Stimulated activated CD8-positive, alpha-beta memory T cell treated with anti-CD3 and anti-CD28 coated beads, Interleukin-4, amount 100 ng/mL, for 1 hour (primary cell): ENCODE measurements around the gene CCDC154.
"Not testable (repeated sequence)": the region's sequence is repeated elsewhere in the genome, so short reads cannot be mapped to it uniquely, and the experiment has no call there.

Source experiments
- DNase-seq, 2 donors: peaks; one replicate each; pipeline ENCODE4 v3.0.0-alpha.2; 2020; ENCODE audit warnings: low read depth in 2 of 2, low spot score in 1 of 2

CCDC154 gene

DNA sequence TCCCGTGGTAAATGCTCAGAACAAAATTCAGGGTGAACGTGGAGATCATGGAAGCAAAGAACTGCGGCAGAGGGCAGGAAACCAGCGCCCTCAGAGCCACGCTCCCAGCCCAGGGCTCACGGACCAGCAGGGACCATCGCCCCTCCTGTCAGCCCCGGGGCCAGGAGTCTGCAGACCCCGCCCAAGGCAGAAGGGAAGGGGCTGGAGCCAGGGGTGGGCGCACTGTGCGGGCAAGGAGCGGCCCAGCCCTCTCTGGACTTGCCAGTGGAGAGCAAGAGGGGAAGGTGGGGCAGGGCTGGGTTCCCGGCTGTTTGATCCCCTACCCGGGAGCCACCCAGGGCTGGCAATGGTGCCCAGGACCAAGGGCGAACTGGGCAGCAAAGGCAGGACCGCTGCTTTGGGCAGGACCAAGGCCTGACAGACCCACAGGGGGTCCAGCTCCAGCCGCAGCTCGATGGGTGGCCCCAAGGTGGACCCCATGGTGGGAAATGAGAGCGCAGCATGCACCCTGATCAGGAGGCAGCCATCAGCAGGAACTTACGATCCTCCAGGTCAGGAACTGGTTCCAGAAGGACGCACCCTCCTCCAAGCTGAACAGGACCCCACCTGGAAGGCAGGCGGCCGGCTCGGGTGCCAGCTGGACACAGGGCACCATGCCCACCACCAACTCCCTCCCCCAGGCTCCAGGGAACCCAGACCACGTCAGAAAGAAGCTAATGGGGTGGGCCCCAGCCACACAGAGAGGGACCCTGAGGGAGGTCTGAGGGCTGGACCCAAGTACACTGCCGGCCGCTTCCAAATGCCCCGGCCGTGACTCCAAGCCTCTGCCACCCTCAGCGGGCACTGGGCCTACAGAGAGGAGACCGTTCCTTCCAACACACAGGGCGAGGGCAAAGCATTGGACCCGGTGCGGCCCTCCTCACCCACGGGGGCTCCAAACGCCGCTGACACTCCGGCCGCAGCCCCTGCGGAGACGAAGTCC, 11.1 kb upstream of the CCDC154 start:
- DNase-seq = no peak

DNA sequence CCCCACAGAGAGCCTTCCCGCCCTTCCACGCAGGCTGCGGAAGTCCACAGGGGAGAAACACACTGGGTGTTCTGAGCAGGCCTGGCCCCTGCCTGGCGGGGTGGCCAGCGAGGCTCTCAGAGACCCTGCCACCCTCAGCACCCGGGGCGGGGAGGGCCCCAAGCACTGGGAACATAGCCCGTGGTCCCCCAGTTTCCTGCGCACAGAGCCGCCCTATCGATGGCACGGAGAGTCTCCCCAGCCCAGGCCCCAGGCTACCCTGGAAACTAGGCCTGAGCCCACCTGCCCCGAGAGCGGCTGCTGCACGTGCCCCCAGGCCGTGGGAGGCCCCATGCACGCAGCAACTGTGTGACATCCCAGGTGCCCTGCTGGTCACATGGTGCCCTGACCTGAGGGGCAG, 10.2 kb upstream of the CCDC154 start:
- DNase-seq = no peak

DNA sequence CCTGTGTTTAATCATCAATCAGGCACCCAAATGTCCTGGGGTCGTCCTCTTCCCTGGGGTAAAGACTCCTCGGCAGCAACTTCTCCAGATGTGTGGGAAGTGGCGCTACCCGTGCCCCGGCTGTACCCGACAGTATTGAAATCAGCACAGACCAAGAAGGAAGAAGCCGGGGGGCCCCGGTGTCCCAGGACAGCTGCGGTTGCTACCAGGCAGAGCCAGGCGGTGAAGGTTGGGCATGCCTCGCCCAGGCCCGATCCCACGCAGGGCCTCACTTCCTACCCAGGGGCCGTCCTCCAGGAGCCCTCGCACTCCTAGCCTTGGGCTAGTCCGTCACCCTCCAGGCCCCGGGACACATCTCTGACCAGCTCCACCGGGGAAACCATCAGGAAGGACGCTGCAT, 9.0 kb upstream of the CCDC154 start:
- no peak for DNase-seq

DNA sequence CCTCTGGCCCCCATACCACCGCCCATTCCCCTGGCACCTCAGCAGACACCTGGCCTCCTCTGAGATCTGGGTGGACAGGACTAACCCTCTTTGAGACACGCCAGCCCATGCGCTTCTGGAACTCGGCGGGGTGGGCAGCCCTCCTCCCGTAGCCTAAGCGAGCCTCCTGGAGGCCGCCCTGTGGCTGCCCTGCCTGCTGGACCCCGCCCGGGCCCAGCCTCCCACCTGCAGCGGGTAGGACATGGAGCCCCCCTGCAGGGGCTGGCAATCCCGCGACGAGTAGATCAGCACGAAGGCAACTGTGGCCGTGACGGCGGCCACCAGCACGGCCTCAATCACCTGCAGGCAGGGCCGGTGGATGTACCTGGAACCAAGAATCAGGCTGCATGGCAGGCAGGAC, 8.2 kb upstream of the CCDC154 start:
- no peak for DNase-seq

DNA sequence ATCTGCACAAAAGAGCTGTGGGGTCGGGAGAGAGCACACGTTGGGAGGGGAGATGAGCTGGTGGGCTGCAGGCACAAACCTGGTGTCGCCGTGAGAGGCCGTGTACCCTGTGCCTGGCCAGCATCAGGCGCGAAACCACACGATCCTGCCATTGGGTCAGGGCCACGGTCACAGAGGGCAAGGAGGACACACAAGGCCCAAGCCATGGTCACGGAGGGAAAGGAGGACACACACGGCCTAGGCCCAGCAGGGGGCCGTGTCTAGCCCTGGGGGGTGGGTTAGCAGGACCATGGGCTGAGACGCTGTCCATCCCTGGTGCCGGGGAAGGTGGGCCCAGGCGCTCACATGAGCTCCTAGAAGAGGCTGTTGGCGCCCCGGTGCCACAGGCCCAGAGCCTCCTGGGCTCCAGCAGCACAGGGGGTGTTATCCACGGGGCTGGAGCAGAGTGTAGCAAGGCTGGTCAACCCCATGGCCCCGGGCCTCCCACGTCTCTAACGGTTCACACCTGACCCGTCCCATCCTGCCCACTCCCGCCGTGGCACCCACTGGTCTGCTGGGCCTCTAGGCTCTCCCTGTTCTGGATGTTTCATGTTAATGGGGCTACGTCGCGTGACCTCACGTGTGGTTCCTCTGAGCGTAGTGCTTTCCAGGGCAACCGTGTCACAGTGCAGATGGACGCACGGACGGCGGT, 7.5 kb upstream of the CCDC154 start:
- no peak for DNase-seq

DNA sequence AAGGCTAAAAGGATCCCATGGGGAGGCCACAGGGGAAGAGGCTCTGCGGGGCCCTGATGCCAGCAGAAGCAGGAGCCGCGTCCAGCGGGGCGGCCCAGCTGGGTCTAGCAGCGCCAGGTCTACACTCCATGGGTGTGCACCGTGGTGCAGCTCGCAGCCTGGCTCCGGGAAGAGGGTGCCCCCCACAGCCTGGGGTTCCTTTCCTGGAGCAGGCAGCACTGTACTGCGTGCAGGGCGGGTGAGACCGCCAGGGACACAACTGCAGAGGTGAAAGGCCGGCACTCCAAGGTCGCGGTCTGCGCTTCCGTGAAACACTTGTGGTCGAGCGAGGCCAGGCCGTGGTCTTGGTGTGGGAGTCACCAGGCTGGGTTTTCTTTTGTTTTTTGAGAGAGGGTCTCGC, 6.5 kb upstream of the CCDC154 start:
- no peak for DNase-seq

DNA sequence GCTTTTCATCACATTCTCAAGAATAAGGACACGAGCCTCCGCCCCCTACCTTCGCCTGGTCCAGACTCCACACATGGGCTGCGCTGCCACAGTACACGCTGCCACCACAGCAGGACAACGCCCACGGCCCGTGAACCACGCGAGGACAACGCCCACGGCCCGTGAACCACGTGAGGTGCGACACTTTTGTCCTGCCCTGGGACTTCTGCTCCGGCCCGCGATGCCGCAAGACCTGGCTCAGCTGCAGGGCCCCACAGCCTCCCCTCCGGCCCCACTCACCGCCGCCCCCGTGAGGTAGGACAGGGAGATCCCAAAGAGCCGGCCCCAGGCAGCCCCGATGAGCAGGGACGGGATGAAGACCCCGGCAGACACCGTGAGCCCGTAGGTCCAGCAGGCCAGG, 5.9 kb upstream of the CCDC154 start:
- DNase-seq = no peak

DNA sequence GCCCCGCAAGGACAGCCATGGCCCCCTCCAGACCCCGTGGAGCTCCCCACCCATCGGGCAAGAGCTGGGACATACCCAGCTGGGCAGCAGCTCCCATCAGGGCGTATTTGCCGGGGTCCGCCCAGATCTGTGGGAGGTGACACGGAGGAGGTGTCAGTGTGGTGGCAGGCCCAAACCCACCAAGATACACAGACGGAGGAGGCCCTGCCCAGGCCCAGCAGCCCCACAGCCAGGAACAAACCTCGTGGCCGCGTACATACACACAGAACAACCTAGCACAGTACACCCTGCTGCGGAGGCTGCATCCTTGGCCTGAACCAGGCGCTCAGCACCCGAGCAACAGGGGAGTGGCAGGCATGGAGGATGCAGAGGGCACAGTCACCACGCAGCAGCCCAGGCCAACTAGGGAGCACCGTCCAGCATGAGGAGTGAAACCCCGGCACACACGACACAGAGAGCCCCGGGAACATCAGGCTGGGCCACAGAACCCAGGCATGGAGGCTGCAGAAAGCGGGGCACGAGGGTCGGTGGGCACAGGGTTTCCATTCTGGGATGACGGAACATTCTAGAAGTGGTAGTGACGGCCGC, 4.9 kb upstream of the CCDC154 start:
- DNase-seq = no peak

DNA sequence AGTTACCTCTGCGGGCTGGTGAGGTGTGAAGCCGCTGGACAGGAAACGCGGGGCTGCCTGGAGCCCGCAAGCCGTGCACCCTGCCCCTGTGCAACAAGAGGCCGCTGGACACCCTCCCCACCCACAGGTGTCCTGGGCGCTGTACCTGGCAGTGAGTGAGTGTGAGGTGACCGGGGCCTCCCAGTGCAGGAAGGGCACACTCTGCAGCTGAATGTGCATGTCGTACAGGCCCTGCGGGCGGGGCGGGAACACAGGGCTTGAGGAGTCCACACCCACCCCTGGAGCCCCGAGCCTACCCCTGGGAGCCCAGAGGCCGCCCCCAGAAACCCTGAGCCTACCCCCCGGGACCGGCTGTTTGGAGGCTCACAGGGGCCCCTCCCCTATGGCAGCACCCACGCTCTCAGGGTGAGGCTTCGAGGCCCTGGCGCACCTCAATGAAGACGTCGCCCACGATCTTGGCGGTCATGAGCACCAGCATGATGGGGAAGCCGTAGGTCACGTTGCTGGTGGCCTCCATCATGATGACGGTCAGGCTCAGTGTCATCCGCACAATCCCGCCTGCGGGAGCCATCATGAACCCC, 4.3 kb upstream of the CCDC154 start:
- DNase-seq = no peak

DNA sequence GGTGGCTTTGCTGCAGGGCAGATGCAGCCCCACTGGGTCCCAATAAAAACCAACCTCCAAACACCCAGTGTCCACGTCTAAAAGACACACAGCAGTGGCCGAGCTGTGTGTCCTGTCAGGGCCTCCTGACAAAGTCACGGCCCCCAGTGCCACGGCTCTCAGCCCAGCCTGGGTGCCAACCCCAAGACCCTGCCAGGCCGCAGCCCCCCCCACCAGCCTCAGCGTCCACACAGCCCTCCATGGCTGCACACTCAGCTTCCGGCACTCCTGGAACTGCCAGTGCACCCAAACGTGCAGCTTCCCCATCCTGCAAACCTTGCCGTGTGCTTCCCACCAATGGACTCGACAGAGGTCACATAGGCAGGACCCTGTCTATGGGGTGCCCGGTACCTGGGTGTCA, 3.6 kb upstream of the CCDC154 start:
- no peak for DNase-seq

DNA sequence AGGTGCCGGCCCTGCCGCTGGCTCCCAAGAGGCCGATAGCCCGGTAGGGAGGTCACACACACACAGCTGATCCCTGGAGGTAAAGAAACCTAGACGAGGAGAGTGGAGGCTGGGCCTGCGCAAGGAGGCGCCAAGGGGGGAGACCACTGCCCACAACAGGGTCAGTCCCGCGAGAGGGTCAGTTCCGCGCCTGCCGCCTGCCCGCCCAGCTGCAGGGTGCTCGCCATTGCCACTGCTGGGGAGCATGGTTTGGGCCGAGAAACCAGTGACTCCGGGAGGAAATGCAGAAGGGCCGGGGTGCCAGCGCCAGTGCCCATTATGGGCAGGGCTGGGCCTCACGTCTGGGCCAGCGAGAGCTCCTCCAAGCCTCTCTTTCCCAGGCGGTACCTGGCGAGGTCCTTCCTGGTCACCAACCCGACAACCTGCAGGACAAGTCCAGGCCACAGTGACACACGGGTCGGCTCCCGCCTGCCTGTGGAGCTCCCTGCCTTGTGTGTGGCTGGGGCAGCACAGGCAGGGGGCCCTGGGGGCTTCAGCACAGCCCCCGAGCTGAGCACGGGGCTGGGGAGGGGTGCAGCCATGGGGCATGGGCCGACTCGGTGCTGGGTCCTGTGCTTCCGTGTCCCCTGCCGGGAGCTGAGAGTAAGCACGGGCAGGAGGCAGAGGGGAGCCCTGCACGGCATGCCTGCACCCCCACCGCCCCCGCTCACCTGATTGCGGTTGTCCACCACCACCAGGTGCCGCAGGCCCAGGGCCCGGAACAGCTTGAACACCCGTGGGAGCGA, 2.1 kb upstream of the CCDC154 start:
- DNase-seq = no peak

DNA sequence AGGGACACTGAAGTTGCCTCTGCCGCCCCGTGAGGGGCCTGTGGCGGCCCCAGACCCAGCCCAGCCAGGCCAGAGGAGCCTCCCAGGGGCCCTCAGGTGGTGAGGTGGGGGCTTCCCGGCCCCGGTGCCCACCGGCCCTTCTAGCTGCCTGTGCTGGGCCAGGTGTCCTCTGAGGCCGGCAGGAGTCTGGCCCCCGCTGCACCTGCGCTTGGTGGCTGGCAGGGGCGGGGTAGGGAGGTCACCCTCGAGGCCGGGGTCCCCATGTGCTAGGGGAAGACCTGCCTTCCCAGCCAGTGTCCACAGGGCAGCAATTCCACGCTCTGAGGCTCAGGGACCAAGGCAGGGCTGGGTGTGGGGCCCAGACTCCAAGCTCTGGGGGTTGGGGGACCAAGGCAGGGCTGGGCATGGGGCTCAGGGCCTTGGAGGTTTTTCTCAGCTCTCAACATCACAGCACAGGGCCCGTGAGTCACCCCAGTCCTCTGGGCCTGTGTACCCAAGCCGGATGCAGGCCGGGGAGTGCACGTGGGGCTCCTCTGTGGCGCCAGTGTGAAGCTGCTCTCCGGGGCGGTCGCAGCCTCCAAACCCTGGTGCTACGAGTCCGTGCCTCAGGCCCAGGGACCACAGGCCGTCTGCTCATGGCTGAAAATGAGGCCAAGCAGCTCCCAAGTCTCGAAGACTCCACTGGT, 1.3 kb upstream of the CCDC154 start:
- no peak for DNase-seq

DNA sequence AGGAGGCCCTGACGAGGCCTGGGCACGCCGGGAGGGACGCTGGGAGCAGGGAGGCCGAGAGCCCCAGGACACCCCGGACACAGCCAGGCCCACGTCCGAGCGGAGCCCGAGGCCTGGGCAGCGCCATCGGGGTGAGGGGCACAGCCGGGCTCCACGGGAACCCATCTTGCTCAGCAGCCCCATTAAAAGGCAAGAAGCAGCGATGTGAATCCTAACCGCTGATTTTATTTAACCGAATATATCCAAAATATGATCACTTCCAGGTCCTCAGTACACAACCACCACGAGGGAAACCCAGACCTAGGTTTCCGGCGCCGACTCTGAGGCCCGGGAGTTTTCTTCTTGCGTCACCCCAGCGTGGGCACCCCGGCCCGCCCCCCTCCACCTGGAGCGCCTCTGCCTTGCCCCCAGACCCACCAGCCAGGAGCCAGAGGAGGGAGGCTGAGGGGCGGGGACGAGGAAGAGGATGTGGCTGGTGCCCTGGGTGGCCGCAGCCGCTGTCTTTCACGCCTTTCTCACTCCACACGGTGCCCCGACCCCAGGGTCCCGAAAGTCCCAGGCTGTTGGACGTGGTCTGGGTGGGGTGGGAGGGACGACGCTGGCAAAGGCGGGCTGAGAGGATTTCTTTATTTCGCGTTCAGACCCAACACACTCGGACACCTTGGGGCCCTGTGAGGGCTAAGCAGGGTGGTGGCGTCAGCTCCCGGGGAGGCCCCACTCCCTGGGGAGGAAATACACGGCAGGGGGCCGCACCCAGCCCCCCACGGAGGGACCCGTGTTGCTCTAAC, 568 bp upstream of the CCDC154 start:
- DNase-seq = no peak

DNA sequence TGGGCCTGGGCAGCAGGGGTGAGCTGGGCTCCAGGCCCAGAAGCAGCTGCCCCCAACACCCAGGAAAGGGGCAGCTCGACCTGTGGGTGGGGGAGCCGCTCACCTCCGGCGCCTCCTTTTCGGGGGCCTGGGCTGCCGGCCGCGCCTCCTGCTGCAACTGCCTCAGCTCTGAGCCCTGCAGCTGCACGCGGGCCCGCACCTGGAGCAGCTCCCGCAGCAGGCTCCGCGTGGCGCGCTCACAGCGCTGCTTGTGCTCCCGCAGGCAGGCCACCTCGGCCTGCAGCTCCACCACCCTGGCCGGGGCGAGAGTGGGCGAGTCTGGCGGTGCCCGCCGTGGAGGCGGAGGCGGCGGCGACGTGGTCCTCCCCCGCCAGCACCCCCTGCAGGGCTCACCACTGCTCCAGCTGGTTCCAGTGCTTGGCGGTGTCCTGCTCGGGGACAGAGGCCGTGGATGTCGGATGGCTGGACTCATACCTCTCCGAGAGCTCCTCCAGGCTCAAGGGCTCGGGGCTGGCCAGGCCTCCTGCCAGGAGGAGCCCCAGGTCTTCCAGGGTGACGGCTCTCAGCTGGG, 868 bp downstream of the CCDC154 start:
- no peak for DNase-seq

DNA sequence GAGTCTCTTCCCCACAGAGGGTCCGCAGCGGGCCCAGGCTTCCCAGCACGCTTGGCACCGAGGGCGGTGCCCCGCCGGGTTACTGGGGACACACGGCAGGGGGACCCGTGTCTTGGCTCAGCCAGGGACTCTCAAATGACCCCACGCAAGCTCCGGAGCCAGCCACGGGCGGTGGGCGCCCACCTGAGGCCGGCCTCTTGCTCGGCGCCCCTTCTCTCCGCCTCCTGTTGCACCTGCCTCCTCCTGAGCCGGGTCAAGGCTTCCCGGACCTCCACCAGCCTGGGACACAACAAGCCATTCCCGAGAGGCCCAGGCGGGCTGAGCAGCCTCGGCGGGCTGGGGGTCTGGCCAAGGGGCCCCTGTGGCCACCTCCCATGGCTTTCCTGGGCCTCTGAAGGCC, 1.7 kb downstream of the CCDC154 start:
- DNase-seq = no peak

DNA sequence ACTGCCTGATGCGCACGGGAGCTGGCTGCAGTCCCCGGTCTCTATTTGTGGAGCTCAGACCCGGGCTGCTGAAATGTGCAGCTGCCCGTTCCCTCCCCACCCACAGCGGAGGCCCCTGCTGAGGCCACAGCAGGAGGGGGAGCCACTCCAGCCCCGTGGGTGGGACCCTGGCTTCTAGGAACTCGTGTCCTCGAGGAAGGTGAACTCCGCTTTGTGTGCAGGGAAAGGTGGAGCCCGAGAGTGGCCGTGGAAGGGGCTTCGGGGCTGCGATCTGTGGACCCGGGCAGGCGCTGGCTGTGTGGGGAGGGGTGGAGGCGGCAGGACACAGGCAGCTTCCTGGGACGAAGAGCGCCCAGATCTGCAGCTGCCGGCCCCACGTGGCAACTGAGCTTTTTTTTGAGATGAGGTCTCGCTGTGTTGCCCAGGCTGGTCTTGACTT, 2.9 kb downstream of the CCDC154 start:
- DNase-seq = no peak

DNA sequence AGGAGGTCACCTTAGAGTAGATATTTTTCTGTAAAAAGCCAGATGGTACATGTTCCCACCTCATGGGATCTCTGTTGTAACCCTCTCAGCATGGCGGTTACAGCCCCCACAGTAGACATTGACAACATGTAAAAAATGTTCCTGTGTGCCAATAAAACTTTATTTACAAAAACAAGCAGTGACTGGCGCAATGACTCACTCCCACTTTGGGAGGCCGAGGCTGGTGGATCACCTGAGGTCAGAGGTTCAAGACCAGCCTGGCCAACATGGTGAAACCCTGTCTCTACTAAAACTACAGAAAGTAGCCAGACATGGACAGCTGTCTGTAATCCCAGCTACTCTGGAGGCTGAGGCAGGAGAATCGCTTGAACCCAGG, 4.7 kb downstream of the CCDC154 start:
- not testable (repeated sequence) for DNase-seq

DNA sequence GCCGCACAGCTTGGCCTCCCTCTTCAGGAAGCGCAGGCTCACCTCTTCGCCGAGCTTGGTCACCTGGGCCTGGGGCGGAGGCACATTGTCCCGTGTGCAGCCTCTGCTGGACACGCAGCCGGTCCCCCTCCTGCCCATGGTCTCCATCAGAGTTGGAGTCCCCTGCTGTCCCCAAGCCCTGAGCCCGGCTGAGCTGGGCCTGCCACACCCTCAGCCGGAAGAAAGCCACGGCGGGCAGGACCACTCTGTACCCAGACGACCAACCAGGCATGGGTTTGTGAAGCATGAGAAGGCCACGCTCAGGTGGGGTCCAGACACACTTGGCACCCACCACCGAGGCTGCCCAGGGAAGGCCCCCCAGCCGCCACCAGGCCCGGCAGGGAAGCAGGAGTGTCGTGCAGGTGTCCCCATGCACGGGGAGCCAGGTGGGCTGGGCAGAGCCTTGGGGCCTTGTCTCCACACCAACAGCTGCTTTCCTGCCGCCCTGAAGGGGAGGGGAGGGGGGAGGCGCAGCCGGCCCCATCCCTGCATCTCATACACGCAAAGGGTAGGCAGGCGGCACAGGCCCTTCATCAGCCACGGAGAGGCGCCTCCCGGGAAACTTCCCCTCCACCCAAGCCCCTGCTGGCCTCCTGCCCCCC, 5.2 kb downstream of the CCDC154 start:
- no peak for DNase-seq
